Calu3 (cell line): Measurements from ENCODE around the gene CRB1. TPM values are rescaled to one million over a fixed set of nuclear protein-coding genes. Genes with fewer than 3 reads are reported as not detected.
A peak's percentile ranks its signal among the peaks of the same experiment; 100 is the strongest.

ENCODE experiments used
- BruUV-seq: library from RNA; stranded (reverse); fragments of 400-500 nt; replicated peaks from 2 replicates; lab custom pipeline; 2021; lab: Mats Ljungman, UMichigan
- CTCF ChIA-PET: fragments of 300-600 bp; sonication (Branson Sonifier 250); formaldehyde crosslinking; loops from one replicate; lab custom pipeline; 2022; ENCODE audit warnings: antibody characterized with exemption; lab: Charles Lee
- DNase-seq: peaks from one replicate; pipeline ENCODE4 v3.0.0; 2022
- H3K27ac Mint-ChIP-seq: one replicate; pipeline ENCODE4 v1.8.0; 2022; ENCODE audit warnings: mixed read lengths; ENCODE audit not compliant: unreplicated experiment
- H3K27me3 Mint-ChIP-seq: one replicate; pipeline ENCODE4 v1.8.0; 2022; ENCODE audit warnings: mixed read lengths; ENCODE audit not compliant: unreplicated experiment
- H3K36me3 Mint-ChIP-seq: one replicate; pipeline ENCODE4 v1.8.0; 2022; ENCODE audit warnings: mild to moderate bottlenecking, moderate library complexity, mixed read lengths; ENCODE audit not compliant: insufficient read depth, unreplicated experiment
- H3K4me1 Mint-ChIP-seq: one replicate; pipeline ENCODE4 v1.8.0; 2022; ENCODE audit warnings: mild to moderate bottlenecking, low read depth, mixed read lengths; ENCODE audit not compliant: unreplicated experiment
- H3K4me3 Mint-ChIP-seq: one replicate; pipeline ENCODE4 v1.8.0; 2022; ENCODE audit warnings: mild to moderate bottlenecking, low read depth, moderate library complexity, mixed read lengths; ENCODE audit not compliant: unreplicated experiment
- H3K9me3 Mint-ChIP-seq: one replicate; pipeline ENCODE4 v1.8.0; 2022; ENCODE audit warnings: low read depth, mixed read lengths; ENCODE audit not compliant: unreplicated experiment
- intact Hi-C: fragments of 100-400 bp; cut with micrococcal nuclease; formaldehyde crosslinking; loops from one replicate; pipeline ENCODE4 v1.10.0; 2022; ENCODE audit not compliant: unreplicated experiment
- total RNA-seq: library from RNA; stranded (reverse); gene quantifications from 2 replicates; pipeline ENCODE4 v1.2.3, GENCODE V29; 2022
- TF ChIP-seq, protein P1 (sequence below): fragments of 200-600 bp; IDR thresholded peaks from one replicate; pipeline ENCODE4 v1.8.0; 2022; ENCODE audit warnings: antibody characterized with exemption; ENCODE audit not compliant: unreplicated experiment

CRB1 gene
- total RNA-seq, 1 experiment from 2014 or later: not detected

DNA sequence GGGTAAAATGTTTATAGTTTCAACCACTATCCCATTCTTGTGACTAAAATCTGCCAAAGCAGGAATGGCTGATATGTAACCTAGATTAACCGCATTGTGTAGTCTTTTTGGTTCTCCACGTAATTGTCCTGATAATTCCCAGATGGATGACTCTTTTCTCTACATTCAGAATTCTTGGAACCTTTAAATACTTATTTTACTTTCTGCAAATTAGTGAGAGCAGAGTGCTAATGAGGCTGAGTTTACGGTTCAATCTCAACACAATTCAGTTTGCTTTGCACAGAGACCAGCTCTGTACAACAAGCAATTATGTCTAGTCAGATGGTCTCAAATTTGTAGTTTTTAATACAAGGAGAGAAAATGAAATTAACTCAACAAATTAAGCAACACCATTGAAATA, 9.1 kb downstream of the CRB1 start:
- H3K27me3 Mint-ChIP-seq: no peaks in the 10 kb centered on the region
- no peaks in the 10 kb centered on the region for H3K36me3 Mint-ChIP-seq
- peaks cover 42% of the 10 kb centered on the region for H3K4me1 Mint-ChIP-seq
- H3K27ac Mint-ChIP-seq: no peak overlapping the region
- intact Hi-C loops: no loop called here
- CTCF ChIA-PET: no interaction called here
- DNase-seq: no peak
- BruUV-seq: no TSS peak
- TF ChIP-seq, protein P1, sequence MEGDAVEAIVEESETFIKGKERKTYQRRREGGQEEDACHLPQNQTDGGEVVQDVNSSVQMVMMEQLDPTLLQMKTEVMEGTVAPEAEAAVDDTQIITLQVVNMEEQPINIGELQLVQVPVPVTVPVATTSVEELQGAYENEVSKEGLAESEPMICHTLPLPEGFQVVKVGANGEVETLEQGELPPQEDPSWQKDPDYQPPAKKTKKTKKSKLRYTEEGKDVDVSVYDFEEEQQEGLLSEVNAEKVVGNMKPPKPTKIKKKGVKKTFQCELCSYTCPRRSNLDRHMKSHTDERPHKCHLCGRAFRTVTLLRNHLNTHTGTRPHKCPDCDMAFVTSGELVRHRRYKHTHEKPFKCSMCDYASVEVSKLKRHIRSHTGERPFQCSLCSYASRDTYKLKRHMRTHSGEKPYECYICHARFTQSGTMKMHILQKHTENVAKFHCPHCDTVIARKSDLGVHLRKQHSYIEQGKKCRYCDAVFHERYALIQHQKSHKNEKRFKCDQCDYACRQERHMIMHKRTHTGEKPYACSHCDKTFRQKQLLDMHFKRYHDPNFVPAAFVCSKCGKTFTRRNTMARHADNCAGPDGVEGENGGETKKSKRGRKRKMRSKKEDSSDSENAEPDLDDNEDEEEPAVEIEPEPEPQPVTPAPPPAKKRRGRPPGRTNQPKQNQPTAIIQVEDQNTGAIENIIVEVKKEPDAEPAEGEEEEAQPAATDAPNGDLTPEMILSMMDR: no peak
- H3K4me3 Mint-ChIP-seq: no peak overlapping the region
- H3K9me3 Mint-ChIP-seq: no peaks in the 10 kb centered on the region

DNA sequence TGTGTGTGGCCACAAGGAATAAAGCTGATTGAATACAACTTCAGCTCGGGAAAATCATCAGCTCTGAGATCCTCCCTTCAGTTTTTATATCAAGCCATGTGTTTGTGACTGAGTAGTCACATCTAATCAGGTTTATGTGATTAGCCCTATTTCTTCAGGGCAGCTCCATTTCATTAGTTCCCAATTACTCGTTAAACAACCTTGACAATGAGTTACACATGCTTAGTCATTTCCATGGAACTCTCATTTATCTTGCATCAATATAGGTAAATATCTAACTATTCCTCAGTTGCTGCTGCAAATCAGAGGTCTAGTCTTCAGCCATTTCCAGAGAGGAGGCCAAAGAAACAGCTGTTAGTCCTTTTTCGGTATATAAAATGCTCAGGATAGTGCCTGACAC, 16.3 kb downstream of the CRB1 start:
- TF ChIP-seq, protein P1: no peak
- intact Hi-C loops: no loop called here
- Mint-ChIP-seq H3K4me1 (peaks cover 37% of the 10 kb centered on the region), H3K9me3 (no peaks in the 10 kb centered on the region), H3K36me3 (no peaks in the 10 kb centered on the region), H3K27me3 (no peaks in the 10 kb centered on the region), H3K4me3 (no peak overlapping the region), H3K27ac (peak overlapping the region; percentile 10)
- no peak for DNase-seq
- CTCF ChIA-PET: interaction anchor here (1.2 to 2.8 kb wide), 2 partner anchors 60 to 104 kb away, joined by 6 to 7 read pairs; no protein-coding TSS in a partner anchor
- no TSS peak for BruUV-seq

DNA sequence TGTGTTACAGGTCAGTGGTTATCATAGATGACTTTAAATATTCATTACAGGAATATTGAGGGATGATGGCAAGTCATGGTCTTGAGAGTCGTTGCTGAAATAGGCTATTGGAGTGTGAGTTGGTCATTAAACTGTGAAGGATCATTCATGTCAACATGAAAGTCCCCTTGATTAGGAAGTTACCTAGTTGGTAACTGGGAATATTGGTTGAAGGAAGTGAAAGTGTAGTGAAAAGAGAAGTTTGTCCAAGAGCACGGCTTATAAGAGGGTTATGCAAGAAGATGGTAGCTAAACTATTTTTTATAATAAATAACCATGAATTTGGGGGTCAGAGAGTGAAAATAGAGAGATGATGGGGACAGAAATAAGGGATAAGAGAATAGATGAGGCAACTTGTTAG, 16.9 kb downstream of the CRB1 start:
- Mint-ChIP-seq H3K9me3 (no peaks in the 10 kb centered on the region), H3K27ac (peak overlapping the region; percentile 10), H3K36me3 (no peaks in the 10 kb centered on the region), H3K4me3 (no peak overlapping the region), H3K4me1 (peaks cover 37% of the 10 kb centered on the region), H3K27me3 (no peaks in the 10 kb centered on the region)
- DNase-seq: no peak
- no TSS peak for BruUV-seq
- CTCF ChIA-PET: interaction anchor here (1.4 to 2.8 kb wide), 3 partner anchors 51 to 115 kb away, joined by 4 to 7 read pairs (median 4); no protein-coding TSS in a partner anchor
- intact Hi-C loops: no loop called here
- TF ChIP-seq, protein P1: no peak

DNA sequence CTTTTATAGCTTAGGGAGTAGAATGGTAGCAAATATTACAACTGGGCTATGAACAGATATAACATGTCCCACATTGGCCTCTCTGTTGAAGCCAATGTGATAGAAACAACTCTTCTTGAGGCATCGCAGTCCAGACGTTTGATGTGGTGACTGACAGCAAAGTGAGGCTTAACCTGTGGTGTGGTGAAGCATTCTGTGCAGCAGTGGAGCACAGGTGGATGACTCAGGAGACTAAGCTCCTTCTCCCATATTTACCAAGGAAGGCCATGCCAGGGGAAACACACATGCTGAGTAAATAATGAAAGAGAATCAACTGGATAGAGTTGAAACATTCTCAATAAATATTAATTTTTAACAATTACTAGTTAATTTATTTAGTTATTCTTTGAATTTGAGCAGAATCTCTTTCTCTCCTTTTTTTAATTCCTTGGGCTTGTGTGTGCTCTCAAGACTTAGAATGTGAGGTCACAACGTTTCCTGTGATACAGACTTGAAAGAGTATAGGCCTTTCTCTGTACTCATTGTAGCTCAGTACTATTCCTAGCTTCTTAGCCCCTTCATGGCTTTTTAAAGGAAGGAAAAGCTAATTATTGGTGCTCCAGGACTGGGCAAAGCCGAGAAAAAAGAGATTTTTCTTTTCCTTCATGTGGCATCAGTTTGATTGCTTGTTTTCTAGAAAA, 17.6 kb downstream of the CRB1 start:
- H3K9me3 Mint-ChIP-seq: no peaks in the 10 kb centered on the region
- H3K36me3 Mint-ChIP-seq: no peaks in the 10 kb centered on the region
- no peaks in the 10 kb centered on the region for H3K27me3 Mint-ChIP-seq
- H3K4me3 Mint-ChIP-seq: no peak overlapping the region
- DNase-seq: peak; percentile 39
- intact Hi-C loops: no loop called here
- no TSS peak for BruUV-seq
- peak overlapping the region; percentile 10 for H3K27ac Mint-ChIP-seq
- TF ChIP-seq, protein P1: no peak
- CTCF ChIA-PET: interaction anchor here (1.4 to 2.8 kb wide), 3 partner anchors 50 to 114 kb away, joined by 4 to 7 read pairs (median 4); no protein-coding TSS in a partner anchor
- peaks cover 36% of the 10 kb centered on the region for H3K4me1 Mint-ChIP-seq
